Right renal cortex interstitium (tissue), 3 donors: ENCODE data around the gene NDE1. TPM values are rescaled to one million over a fixed set of nuclear protein-coding genes. Genes with fewer than 3 reads are reported as not detected.

ENCODE experiments used
- DNase-seq, 3 donors: peaks; one replicate each; pipeline ENCODE4 v3.0.0-alpha.2; 2013; ENCODE audit warnings: low read depth in 3 of 3, low spot score in 2 of 3
- polyA plus RNA-seq, 3 donors: library from polyadenylated mRNA; unstranded; fragments of 120-200 nt; gene quantifications; one replicate each; pipeline ENCODE4 v1.2.1, GENCODE V29; 2013; ENCODE audit not compliant: insufficient read length in 3 of 3

The NDE1 gene
- polyA plus RNA-seq, 3 donors = 38.6 to 42.9 (median 41.7) TPM

DNA sequence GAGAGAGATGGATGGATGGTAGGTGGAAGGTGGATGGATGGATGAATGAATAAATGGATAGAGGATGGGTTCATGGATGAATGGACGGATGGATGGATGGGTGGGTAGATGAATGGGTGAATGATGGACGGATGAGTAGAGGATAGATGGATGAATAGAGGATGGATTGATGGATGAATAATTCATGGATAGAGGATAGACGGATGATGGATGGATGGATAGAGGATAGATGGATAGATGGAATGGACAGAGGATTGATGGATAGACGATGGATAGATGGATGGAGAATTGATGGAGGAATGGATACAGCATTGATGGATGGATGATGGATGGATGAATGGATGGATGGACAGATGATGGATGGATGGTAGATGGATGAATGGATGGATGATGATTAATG, 115.1 kb downstream of the NDE1 start:
- DNase-seq = no peak

GRCh38 chr16:15765880-15766279, 115.8 kb downstream of the NDE1 start:
- peak in 1 of 3 donors; percentile 29 for DNase-seq

DNA sequence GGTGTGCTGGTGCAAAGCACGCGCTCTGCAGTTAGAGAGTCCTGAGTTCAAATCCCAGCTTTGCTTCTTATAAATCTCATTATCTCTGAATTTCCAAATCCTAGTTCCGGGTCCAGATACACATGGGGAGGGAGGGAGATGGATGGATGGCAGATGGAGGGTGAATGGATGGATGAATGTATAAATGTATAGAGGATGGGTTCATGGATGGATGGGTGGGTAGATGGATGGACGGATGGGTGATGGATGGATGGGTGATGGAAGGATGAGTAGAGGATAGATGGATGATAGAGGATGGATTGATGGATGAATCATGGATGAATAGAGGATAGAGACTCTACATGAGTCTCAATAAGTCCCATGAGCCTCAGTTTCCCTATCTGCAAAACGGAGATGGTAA, 116.9 kb downstream of the NDE1 start:
- no peak for DNase-seq

DNA sequence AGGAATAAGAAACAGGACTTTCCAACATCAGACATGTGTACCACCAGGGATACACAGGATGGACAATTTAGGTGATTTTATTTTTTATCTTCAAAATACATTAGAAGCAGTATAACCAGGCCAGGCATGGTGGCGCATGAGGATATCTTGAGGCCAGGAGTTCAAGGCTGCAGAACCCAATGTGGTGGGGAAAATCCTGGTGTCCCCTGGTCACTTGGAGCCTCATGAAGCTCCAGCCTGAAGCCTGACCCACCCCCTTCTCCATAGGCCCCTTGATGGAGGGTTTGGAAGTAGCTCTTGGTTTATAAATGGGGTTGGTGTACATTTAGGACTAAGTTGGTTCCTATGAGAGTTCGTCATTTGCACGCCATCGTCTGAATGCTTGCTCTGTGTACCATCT, 118.2 kb downstream of the NDE1 start:
- no peak for DNase-seq

DNA sequence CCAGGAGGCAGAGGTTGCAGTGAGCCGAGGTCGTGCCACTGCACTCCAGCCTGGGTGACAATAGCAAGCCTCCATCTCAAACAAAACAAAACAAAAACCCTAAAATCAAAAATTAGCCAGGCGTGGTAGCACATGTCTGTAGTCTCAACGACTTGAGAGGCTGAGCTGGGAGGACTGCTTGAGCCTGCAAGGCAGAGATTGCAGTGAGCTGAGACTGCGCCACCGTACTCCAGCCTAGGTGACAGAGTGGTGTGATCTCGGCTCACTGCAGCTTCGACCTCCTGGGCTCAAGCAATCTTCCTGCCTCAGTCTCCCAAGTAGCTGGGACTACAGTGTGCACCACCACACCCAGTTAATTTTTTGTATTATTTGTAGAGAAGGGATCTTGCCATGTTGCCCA, 119.2 kb downstream of the NDE1 start:
- DNase-seq = no peak

- DNase-seq = no peak
Measured at GRCh38 chr16:15770107-15770506, 120.1 kb downstream of the NDE1 start.

DNA sequence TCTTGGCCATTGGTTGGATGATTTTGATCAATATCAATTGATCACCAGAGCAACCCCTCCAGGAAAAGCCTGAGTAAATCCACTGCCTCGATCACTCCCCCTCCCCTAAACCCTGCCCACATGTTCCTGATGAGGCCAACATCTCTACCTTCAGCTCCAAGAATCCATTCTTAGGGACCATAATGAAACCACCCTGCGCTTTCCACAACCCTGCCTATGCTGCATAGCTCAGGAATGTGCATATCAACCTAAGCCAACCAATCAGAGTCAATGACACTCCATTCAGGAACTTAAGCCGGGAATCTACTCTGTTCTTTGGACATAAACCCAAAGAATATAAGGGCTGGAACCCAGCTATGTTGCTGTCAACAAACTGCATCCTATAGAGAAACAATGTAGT, 120.5 kb downstream of the NDE1 start:
- no peak for DNase-seq

GRCh38 chr16:15771694-15772093, 121.6 kb downstream of the NDE1 start:
- no peak for DNase-seq

DNA sequence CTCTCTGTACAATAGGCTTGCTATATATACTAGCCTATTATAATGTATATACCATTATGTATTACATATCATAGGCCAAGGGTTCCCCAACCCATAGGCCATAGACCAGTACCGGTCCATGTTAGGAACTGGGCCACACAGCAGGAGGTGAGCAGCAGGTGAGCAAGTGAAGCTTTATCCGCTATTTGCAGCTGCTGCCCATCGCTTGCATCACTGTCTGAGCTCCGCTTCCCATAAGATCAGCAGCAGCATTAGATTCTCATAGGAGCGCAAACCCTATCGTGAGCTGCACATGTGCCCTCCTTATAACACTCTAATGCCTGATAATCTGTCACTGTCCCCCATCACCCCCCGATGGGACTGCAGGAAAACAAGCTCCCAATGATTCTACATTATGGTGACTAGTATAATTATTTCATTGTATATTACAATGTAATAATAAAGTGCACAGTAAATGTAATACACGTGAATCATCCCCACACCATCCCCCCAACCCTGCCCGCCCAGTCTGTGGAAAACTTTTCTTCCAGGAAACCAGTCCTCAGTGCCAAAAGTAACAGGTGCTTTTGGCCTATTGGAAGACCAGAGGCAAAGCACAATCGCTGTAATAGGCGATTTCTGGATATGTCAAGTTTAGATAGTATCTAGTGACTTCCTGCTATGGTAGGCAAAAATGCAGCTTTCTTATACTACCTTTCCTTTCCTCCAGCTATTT, 122.7 kb downstream of the NDE1 start:
- DNase-seq = no peak

DNA sequence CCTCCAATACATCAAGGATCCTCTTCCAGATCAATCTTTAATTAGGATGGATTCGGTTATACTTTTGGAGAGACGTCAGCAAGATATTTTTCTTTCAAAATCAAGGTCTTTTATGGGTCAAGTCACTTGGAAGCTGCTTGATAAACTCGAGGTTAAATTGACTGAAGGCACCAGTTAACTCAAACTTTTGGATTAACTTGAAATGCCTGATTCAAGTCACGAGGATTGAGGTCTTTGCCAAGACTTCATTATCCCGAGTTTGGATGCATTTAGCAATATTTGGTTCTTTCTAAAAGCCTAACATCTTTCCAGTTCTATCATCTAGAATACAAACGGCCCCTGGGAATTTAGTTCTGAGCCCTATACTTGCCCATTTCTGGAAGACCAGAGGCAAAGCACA, 123.9 kb downstream of the NDE1 start:
- no peak for DNase-seq

GRCh38 chr16:15775209-15775608, 125.2 kb downstream of the NDE1 start:
- no peak for DNase-seq

GRCh38 chr16:15775663-15776304, 125.7 kb downstream of the NDE1 start:
- DNase-seq = no peak

Other genes with a start within 250 kb of the NDE1 start
- gene BMERB1, start 215.7 kb upstream of the NDE1 start, polyA plus RNA-seq = 10 to 100 TPM; 44.0 to 49.7 (median 45.6) TPM
- gene MARF1, start 7.1 kb upstream of the NDE1 start, polyA plus RNA-seq = 10 to 100 TPM; 49.4 to 53.4 (median 50.5) TPM
- gene MYH11, start 206.8 kb downstream of the NDE1 start, polyA plus RNA-seq = 10 to 100 TPM; 10.2 to 13.5 (median 11.1) TPM
- gene CEP20, start 238.4 kb downstream of the NDE1 start, polyA plus RNA-seq = 10 to 100 TPM; 37.2 to 39.7 (median 38.2) TPM